ENCODE data around the gene PROX1. TPM values are rescaled to one million over a fixed set of nuclear protein-coding genes. Genes with fewer than 3 reads are reported as not detected.

The PROX1 gene
- total RNA-seq, 2 experiments from 2014 or later, result not detected

- Histone ChIP-seq H3K9me3 (ENCODE audit: low read length) (no peaks in the 10 kb centered on the region), H3K4me1 (ENCODE audit: insufficient read depth, low read length, poor library complexity, severe bottlenecking) (no peaks in the 10 kb centered on the region), H2AFZ (ENCODE audit: low read length) (no peak overlapping the region), H3K27ac (ENCODE audit: low read depth, low read length, poor library complexity, severe bottlenecking) (no peak overlapping the region), H3K36me3 (ENCODE audit: insufficient read depth, low read length) (no peaks in the 10 kb centered on the region), H3K79me2 (ENCODE audit: insufficient read depth, low read depth, low read length) (no peaks in the 10 kb centered on the region), H3K4me2 (ENCODE audit: low read length) (no peak overlapping the region), H3K9me2 (ENCODE audit: insufficient read depth, low read length) (no peaks in the 10 kb centered on the region), H4K20me1 (ENCODE audit: insufficient read depth, low read length) (no peaks in the 10 kb centered on the region), H3K4me3 (ENCODE audit: low read depth, low read length, poor library complexity, severe bottlenecking) (no peak overlapping the region)
- no peak for DNase-seq (ENCODE audit: low spot score)
- ChIA-PET CTCF (ENCODE audit: unreplicated experiment) (no interaction called here), POLR2A (interaction anchor here (0.6 kb wide), 2 partner anchors 9 to 17 kb away, joined by 3 to 7 read pairs; no protein-coding TSS in a partner anchor)
- intact Hi-C loops (cut with micrococcal nuclease; ENCODE audit: unreplicated experiment), result no loop called here
- TF ChIP-seq EZH2phosphoT487 (IDR thresholded peaks at IDR 0.05; ENCODE audit: borderline replicate concordance, low read depth, low read length), result no peak
- TF ChIP-seq CTCF (conservative IDR thresholded peaks at IDR 0.05; ENCODE audit: low read length), result no peak
- no TSS peak for BruUV-seq (replicated peaks)
These were observed 88.4 kb downstream of the PROX1 start for GRCh38 chr1:214075999-214076707.

GRCh38 chr1:214076708-214077065, 88.9 kb downstream of the PROX1 start:
- TF ChIP-seq CTCF (conservative IDR thresholded peaks at IDR 0.05; ENCODE audit: low read length) (no peak), EZH2phosphoT487 (IDR thresholded peaks at IDR 0.05; ENCODE audit: borderline replicate concordance, low read depth, low read length) (no peak)
- ChIA-PET POLR2A (interaction anchor here (0.6 kb wide), 2 partner anchors 8 to 18 kb away, joined by 3 to 7 read pairs; no protein-coding TSS in a partner anchor), CTCF (ENCODE audit: unreplicated experiment) (no interaction called here)
- H2AFZ ChIP-seq (ENCODE audit: low read length), result no peak overlapping the region
- H3K27ac ChIP-seq (ENCODE audit: low read depth, low read length, poor library complexity, severe bottlenecking), result no peak overlapping the region
- H3K36me3 ChIP-seq (ENCODE audit: insufficient read depth, low read length), result no peaks in the 10 kb centered on the region
- H3K4me2 ChIP-seq (ENCODE audit: low read length), result no peak overlapping the region
- H3K4me1 ChIP-seq (ENCODE audit: insufficient read depth, low read length, poor library complexity, severe bottlenecking), result no peaks in the 10 kb centered on the region
- H4K20me1 ChIP-seq (ENCODE audit: insufficient read depth, low read length), result no peaks in the 10 kb centered on the region
- H3K9me3 ChIP-seq (ENCODE audit: low read length), result no peaks in the 10 kb centered on the region
- intact Hi-C loops (cut with micrococcal nuclease; ENCODE audit: unreplicated experiment), result no loop called here
- no peaks in the 10 kb centered on the region for H3K79me2 ChIP-seq (ENCODE audit: insufficient read depth, low read depth, low read length)
- BruUV-seq (replicated peaks), result no TSS peak
- no peak for DNase-seq (ENCODE audit: low spot score)
- H3K9me2 ChIP-seq (ENCODE audit: insufficient read depth, low read length), result no peaks in the 10 kb centered on the region
- no peak overlapping the region for H3K4me3 ChIP-seq (ENCODE audit: low read depth, low read length, poor library complexity, severe bottlenecking)

- Histone ChIP-seq H4K20me1 (ENCODE audit: insufficient read depth, low read length) (no peaks in the 10 kb centered on the region), H3K79me2 (ENCODE audit: insufficient read depth, low read depth, low read length) (no peaks in the 10 kb centered on the region), H3K27ac (ENCODE audit: low read depth, low read length, poor library complexity, severe bottlenecking) (no peak overlapping the region), H3K36me3 (ENCODE audit: insufficient read depth, low read length) (no peaks in the 10 kb centered on the region), H3K4me1 (ENCODE audit: insufficient read depth, low read length, poor library complexity, severe bottlenecking) (no peaks in the 10 kb centered on the region), H3K9me3 (ENCODE audit: low read length) (no peaks in the 10 kb centered on the region), H2AFZ (ENCODE audit: low read length) (no peak overlapping the region), H3K9me2 (ENCODE audit: insufficient read depth, low read length) (no peaks in the 10 kb centered on the region), H3K4me3 (ENCODE audit: low read depth, low read length, poor library complexity, severe bottlenecking) (no peak overlapping the region), H3K4me2 (ENCODE audit: low read length) (no peak overlapping the region)
- no TSS peak for BruUV-seq (replicated peaks)
- CTCF ChIA-PET (ENCODE audit: unreplicated experiment), result no interaction called here
- intact Hi-C loops (cut with micrococcal nuclease; ENCODE audit: unreplicated experiment), result no loop called here
- no peak for DNase-seq (ENCODE audit: low spot score)
- no peak for TF ChIP-seq EZH2phosphoT487 (IDR thresholded peaks at IDR 0.05; ENCODE audit: borderline replicate concordance, low read depth, low read length)
- no peak for TF ChIP-seq CTCF (conservative IDR thresholded peaks at IDR 0.05; ENCODE audit: low read length)
- POLR2A ChIA-PET, result no interaction called here
These were observed 91.2 kb downstream of the PROX1 start for GRCh38 chr1:214078950-214079349.

Measured in OCI-LY7 (cell line).